SK-N-MC (cell line): ENCODE results near the gene GALK2.
A peak's percentile ranks its signal among the peaks of the same experiment; 100 is the strongest.

Experiments
- DNase-seq: peaks from one replicate; pipeline ENCODE4 v3.0.0-alpha.2; 2011; ENCODE audit warnings: low read depth, low spot score
- H3K27ac ChIP-seq: fragments of 200-600 bp; sonication (generic); 2 replicates; pipeline ENCODE4 v1.5.1; 2016; ENCODE audit warnings: mixed run types
- H3K36me3 ChIP-seq: fragments of 200-600 bp; sonication (generic); 2 replicates; pipeline ENCODE4 v1.6.1; 2017; ENCODE audit warnings: antibody characterized with exemption, low read length, mixed read lengths; ENCODE audit not compliant: insufficient read depth
- H3K4me3 ChIP-seq: fragments of 200-600 bp; sonication (generic); 2 replicates; pipeline ENCODE4 v1.5.1; 2016
- H3K9ac ChIP-seq: fragments of 200-600 bp; sonication (generic); 2 replicates; pipeline ENCODE4 v1.8.0; 2017; ENCODE audit warnings: mixed run types, mixed read lengths; ENCODE audit not compliant: insufficient read length
- H3K9me3 ChIP-seq: fragments of 200-600 bp; sonication (generic); 2 replicates; pipeline ENCODE4 v1.6.1; 2017; ENCODE audit warnings: low read depth, mild to moderate bottlenecking, antibody characterized with exemption, low read length, moderate library complexity, mixed read lengths
- EZH2 ChIP-seq: fragments of 200-600 bp; sonication (generic); IDR thresholded peaks from one replicate; pipeline ENCODE4 v1.6.1; 2017; ENCODE audit warnings: antibody characterized with exemption
- FOXP2 ChIP-seq: optimal IDR thresholded peaks from 2 replicates; pipeline ENCODE3; 2011; ENCODE audit warnings: mild to moderate bottlenecking, moderate library complexity; ENCODE audit not compliant: insufficient read depth; ENCODE audit errors: extremely low read length, control extremely low read depth
- POLR2AphosphoS5 ChIP-seq: IDR thresholded peaks from 2 replicates; pipeline ENCODE4 v1.6.1; 2012; ENCODE audit warnings: mild to moderate bottlenecking, low read depth, low read length, borderline replicate concordance

Gene GALK2

DNA sequence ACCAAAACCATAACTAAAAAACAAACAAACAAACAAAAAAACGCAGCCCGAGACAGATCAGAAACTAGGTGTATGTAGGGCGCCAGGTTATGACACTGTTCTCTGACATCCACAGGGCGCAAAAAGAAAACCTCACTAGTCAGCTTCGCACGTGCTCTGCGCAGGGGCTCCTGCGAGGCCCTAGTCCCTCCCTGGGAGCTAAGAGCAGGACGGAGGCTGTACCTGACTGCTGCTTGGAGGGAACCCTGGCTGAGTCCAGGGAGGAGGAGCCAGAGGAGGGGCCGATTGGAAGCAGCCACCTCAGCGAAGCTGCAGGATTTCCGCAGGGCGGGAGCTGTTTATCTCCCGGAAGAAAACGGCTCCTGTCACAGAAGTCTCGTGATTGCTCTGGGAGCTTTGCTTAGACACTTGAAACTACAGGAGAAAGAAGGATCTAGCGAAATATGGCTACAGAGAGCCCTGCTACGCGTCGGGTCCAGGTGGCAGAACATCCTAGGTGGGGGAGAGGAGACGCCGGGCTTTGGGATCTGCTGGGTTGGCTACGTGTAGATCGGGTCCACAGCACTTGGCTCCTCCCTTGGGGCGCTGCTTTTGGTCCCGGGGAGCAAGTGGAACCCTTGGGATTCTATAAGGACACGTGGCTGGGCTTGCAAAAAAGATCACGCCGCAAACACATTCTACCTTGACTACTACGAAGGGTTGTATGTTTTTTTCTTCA is at the start of gene GALK2:
Gene GALK2 (plus strand): TSS at position 368 of the 718 bp plus-strand sequence. CDS start 76 bp downstream, at position 444.
- Histone ChIP-seq H3K36me3 (no peaks in the 10 kb centered on the region), H3K9ac (peak within 1 kb of the TSS; percentile 81), H3K9me3 (no peaks in the 10 kb centered on the region), H3K4me3 (peak within 1 kb of the TSS; percentile 84), H3K27ac (peak within 1 kb of the TSS; percentile 61; the same call in 1 of the 2 replicates)
- TF ChIP-seq EZH2 (no peak), POLR2AphosphoS5 (peak; percentile 72), FOXP2 (peak; percentile 81)
- peak; percentile 57 for DNase-seq

DNA sequence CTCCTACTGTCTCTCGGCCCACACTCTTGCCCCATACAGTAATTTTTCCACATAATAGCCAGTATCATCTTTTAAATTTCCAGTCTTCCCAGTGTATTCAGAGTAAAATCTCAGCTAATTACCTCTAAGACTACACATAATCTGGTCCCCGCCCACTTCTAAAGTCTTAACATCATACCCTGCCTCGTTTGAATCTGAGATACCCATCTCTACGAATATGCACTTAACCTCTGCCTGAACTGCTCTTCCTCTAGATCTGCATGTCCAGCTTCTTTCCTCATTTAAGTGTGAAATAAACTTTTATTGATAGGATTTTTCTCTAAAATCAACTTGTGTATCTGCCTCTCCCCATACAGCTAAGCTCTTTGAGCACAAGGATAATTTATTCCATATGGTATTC is 49.2 kb upstream of the GALK2 start:
- Histone ChIP-seq H3K9me3 (no peaks in the 10 kb centered on the region), H3K27ac (no peak overlapping the region), H3K36me3 (peaks cover 16% of the 10 kb centered on the region), H3K4me3 (no peak overlapping the region), H3K9ac (no peak overlapping the region)
- no peak for DNase-seq
- TF ChIP-seq EZH2 (no peak), POLR2AphosphoS5 (no peak)

DNA sequence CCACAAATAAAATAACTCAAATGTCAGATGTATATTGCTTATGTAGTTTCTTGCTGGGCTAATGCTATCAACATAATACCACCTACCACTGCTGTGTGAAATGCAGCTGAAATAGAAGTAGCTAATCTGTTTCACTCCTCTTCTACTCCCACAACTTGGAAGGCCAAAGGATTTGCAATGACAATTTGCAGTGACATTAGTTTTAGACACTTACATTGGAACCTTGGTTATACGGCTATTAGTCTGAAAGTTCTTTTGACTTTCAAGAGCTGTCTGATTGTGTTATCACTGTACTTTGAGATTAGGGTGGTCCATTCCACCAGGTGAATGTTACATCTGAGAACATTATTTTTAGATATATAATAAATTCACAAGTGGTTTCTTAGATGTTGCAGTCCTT is 48.1 kb upstream of the GALK2 start:
- DNase-seq: no peak
- no peak overlapping the region for H3K9ac ChIP-seq
- no peak for TF ChIP-seq FOXP2
- no peak for TF ChIP-seq POLR2AphosphoS5
- TF ChIP-seq EZH2: no peak
- H3K4me3 ChIP-seq: no peak overlapping the region
- no peaks in the 10 kb centered on the region for H3K9me3 ChIP-seq
- no peak overlapping the region for H3K27ac ChIP-seq
- peaks cover 8% of the 10 kb centered on the region for H3K36me3 ChIP-seq

DNA sequence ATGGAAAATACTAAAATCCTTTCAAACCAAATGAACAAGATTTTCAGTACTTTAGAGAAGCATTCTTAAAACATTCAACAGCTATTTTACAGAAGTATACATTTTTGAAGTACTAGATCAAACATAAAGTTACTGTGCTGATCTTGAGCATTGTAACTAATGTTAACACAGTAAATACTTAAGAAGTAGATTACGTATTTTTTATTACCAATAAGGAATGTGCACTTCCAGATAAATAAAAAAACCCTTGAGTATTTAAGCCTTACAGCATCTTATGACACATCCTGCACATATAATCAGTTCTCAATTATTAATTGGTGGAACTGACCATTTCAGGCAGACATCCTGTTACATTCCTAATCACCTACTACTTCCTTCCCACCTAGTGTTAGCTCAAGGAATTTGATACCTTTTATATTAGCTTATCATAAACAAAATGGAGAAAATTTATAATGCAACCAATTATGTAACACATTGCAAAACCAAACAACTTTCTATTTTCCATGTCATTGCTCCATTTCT is 47.4 kb upstream of the GALK2 start:
- Histone ChIP-seq H3K9ac (no peak overlapping the region), H3K9me3 (no peaks in the 10 kb centered on the region), H3K27ac (no peak overlapping the region), H3K4me3 (no peak overlapping the region), H3K36me3 (peaks cover 12% of the 10 kb centered on the region)
- no peak for TF ChIP-seq POLR2AphosphoS5
- TF ChIP-seq EZH2: no peak
- no peak for TF ChIP-seq FOXP2
- no peak for DNase-seq

DNA sequence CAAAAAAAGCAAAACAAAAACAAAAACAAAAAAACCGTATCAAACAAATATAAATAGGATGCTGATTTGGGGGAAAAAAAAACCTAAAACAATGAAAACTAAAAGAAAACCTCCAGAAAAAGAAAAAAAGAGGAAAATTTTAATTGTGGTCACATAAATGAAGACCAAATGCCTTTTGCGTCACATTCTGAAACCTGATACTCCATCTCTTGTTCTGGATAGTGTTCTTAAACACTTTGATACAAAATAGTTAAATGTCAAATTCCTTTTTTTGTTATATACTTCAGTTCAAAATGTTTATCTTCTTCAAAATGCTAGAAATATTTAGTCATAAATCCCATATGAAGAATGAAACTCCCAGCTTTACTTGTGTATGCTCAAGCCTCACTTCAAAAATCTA is 45.7 kb upstream of the GALK2 start:
- TF ChIP-seq EZH2 (no peak), POLR2AphosphoS5 (no peak), FOXP2 (no peak)
- Histone ChIP-seq H3K4me3 (no peak overlapping the region), H3K27ac (no peak overlapping the region), H3K9ac (no peak overlapping the region), H3K36me3 (peaks cover 29% of the 10 kb centered on the region), H3K9me3 (no peaks in the 10 kb centered on the region)
- no peak for DNase-seq

DNA sequence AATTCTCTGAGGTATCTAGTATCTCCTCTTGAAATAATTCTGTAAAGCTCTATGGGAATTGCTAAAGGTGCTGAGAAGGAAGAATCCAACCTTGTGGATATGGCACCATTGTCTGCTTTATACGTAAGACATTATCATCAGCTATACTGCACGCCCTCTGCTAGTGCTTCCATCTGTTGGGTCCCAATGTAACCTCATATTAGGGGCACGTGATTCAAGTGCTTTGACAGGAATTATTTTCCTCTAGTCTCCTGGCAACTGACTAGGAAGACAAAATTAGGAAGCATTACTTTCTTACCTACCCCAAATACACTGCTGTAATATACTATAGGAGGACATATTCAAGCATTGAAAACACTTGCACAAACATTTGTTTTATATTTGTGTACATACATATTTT is 38.6 kb upstream of the GALK2 start:
- no peaks in the 10 kb centered on the region for H3K9me3 ChIP-seq
- H3K9ac ChIP-seq: no peak overlapping the region
- H3K27ac ChIP-seq: no peak overlapping the region
- TF ChIP-seq FOXP2: no peak
- no peak for TF ChIP-seq POLR2AphosphoS5
- TF ChIP-seq EZH2: no peak
- peaks cover 94% of the 10 kb centered on the region for H3K36me3 ChIP-seq
- DNase-seq: no peak
- H3K4me3 ChIP-seq: no peak overlapping the region

DNA sequence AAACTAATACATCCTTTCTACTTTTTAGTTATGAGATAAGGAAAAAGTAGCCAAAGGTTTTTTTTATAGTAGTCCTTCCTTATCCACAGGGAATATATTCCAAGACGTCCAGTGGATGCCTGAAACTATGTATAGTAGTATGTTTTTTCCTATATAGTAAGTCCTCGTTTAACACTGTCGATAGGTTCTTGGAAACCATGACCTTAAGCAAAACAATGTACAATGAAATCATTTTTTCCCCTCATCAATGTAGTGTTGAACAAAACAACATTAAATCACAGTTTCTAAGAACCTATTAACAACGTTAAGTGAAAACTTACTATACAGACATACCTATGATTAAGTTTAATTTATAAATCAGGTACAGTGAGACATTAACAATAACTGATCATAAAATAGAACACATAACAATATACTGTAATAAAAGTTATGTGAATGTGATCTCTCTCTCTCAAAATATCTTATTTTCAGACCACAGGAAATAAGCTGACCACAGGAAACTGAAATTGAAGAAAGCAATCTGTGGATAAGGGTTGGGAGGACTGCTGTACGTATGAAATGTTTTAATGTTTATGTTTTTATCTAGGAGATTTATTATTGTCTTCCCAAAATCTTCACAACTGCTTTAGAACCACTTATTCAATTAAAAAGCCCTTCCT is 35.2 kb upstream of the GALK2 start:
- no peak overlapping the region for H3K27ac ChIP-seq
- peaks cover 97% of the 10 kb centered on the region for H3K36me3 ChIP-seq

DNA sequence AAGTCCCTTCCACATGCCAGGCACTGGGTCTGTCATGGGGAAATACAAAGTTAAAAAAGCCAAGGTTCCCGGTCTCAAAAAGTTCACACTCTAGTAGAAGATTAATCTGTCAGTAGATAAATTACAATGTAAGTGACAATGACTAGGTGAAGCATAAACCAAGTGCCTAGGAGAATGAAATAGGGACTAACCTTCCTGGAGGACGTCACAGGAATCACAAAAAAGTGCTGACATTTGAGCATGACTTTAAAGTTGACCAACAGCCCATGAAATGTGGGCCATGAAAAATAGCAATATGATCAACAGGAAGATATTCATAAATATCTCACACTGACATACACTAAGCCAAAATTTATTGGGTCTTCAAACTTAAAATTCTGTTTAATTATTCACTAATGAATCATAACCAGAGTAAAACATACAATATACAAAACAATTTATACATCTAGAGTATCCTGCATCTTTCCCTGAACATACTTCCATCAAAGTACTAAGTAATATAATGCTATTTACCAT is 34.6 kb upstream of the GALK2 start:
- Histone ChIP-seq H3K9ac (no peak overlapping the region), H3K27ac (no peak overlapping the region), H3K4me3 (no peak overlapping the region), H3K36me3 (peaks cover 96% of the 10 kb centered on the region), H3K9me3 (no peaks in the 10 kb centered on the region)
- TF ChIP-seq POLR2AphosphoS5 (no peak), EZH2 (no peak), FOXP2 (no peak)
- no peak for DNase-seq

More for the DNA sequence above, 35.2 kb upstream of the GALK2 start:
- Histone ChIP-seq H3K9me3 (no peaks in the 10 kb centered on the region), H3K9ac (no peak overlapping the region), H3K4me3 (no peak overlapping the region)
- no peak for TF ChIP-seq POLR2AphosphoS5
- no peak for TF ChIP-seq EZH2
- TF ChIP-seq FOXP2: no peak
- no peak for DNase-seq
